Gastrocnemius medialis (tissue), 4 donors: ENCODE data around the gene LMX1B.

Source experiments
- POLR2A ChIP-seq, 2 donors: fragments of 450-650 bp; IDR thresholded peaks; one replicate each; pipeline ENCODE4 v1.6.1; 2017; ENCODE audit warnings: antibody characterized with exemption in 2 of 2, mild to moderate bottlenecking in 2 of 2, moderate library complexity in 2 of 2
- TF ChIP-seq, protein P1 (sequence below), 5 experiments: fragments of 450-650 bp in 3 of 5; fragments of 200-600 bp in 2 of 5; sonication (generic) in 2 of 5; IDR thresholded peaks in 4 of 5; conservative IDR thresholded peaks in 1 of 5; 1 replicate in 4 of 5; 2 replicates in 1 of 5; pipeline ENCODE4 v1.5.1; 2016 to 2019; ENCODE audit warnings: antibody characterized with exemption in 5 of 5, mild to moderate bottlenecking in 3 of 5, moderate library complexity in 3 of 5

DNA sequence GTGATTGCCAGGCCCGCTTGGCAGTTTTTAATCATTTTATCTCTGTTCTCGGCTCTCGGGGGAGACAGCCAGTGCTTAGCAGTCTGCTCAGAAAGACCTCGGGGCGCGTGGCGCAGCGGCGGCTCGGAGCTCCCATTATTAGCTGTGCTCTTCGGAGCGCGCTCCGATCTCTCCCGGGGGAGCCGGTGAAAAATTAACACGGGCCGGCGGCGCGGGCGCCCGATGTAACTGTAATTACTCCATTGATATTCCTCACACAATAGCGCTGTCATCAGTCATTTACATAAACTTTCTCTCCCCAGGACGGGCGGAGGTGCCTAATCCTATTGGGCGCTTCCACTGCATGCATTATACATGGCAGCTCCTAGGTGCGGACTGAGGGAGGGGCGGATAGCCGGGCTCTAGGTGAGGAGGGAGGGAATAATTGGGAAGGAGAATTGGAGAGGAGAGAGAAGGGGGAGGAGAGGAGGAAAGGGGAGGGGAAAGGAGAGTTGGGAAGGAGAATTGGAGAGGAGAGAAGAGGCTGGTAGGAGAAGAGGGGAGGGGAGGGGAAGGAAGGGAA, 24.9 kb downstream of the LMX1B start:
- no peak for TF ChIP-seq POLR2A (IDR thresholded peaks at IDR 0.05)
- TF ChIP-seq, protein P1, sequence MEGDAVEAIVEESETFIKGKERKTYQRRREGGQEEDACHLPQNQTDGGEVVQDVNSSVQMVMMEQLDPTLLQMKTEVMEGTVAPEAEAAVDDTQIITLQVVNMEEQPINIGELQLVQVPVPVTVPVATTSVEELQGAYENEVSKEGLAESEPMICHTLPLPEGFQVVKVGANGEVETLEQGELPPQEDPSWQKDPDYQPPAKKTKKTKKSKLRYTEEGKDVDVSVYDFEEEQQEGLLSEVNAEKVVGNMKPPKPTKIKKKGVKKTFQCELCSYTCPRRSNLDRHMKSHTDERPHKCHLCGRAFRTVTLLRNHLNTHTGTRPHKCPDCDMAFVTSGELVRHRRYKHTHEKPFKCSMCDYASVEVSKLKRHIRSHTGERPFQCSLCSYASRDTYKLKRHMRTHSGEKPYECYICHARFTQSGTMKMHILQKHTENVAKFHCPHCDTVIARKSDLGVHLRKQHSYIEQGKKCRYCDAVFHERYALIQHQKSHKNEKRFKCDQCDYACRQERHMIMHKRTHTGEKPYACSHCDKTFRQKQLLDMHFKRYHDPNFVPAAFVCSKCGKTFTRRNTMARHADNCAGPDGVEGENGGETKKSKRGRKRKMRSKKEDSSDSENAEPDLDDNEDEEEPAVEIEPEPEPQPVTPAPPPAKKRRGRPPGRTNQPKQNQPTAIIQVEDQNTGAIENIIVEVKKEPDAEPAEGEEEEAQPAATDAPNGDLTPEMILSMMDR (IDR thresholded peaks at IDR 0.05 in 4 of 5, conservative IDR thresholded peaks at IDR 0.05 in 1 of 5), result no peak
